ENCODE measurements around the gene SPACA7. TPM values are rescaled to one million over a fixed set of nuclear protein-coding genes. Genes with fewer than 3 reads are reported as not detected.
A peak's percentile ranks its signal among the peaks of the same experiment; 100 is the strongest.

SPACA7 gene
- total and polyA plus RNA-seq, 11 donors: not detected

DNA sequence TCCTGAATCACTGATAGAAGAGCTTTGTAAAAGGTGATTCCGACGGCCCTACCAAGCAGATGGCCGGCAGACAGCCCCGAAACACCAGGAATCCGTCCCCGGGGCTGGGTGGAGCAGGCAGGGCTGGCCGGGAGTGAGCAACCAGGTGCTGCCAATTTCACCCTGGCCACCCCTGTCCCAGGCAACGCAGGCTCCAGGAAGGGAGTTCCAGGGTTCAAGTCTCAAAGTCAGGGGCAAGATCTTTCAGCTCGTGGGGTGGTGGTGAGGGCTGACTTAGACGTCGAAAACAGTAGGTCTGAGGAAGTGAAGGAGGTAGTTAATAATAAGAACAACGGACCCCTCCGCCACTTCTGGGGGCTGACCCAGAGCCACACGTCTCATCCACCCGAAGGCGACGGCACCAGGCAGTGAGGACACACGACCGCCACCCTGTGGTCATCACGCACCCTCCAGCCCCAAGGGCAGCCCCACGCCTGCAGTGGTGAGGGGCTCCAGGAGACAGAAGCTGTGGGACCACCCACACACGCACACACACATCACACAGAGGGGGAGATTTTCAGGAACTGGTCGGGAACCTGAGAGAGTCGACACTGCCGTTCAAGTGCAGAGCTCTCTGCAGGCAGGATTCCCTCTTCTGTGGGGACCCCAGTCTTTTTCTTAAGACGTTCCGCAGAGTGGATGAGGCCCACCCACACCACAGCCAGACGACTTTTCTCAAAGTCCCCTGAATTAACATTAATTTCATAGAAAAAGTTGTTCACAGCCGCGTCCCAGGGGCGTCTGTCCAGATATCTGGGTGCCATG is 67.2 kb downstream of the SPACA7 start:
- WGBS, 4 donors: 23 to 24% (median 24%) methylated on average over 23 to 31 of the region's 31 CpGs
- Histone ChIP-seq H3K36me3 (no peaks in the 10 kb centered on the region), H3K4me1 (peaks cover 0 to 8% (median 0%) of the 10 kb centered on the region in 12 donors), H3K9me3 (peaks cover 0 to 8% (median under 1%) of the 10 kb centered on the region in 12 donors), H3K27ac (no peak overlapping the region), H3K27me3 (peaks cover 0 to 82% (median 26%) of the 10 kb centered on the region in 9 donors), H3K4me3 (no peak overlapping the region)
- DNase-seq: peak in 1 of 5 donors; percentile 41
- peak in 2 of 12 donors; percentile 5 to 41 for TF ChIP-seq CTCF (IDR thresholded peaks at IDR 0.05)
- no peak for TF ChIP-seq POLR2A (IDR thresholded peaks at IDR 0.05)
- intact Hi-C loops (cut with DNase I): loop anchor here in 5 of 10 donors (1.0 to 10.0 kb wide), 7 partner anchors 161 to 969 kb away; partner anchors contain the start of gene SOX1 (in 1 of the 5)
- peak in 2 of 4 donors; percentile 23 to 59 for ATAC-seq

- Histone ChIP-seq H3K9me3 (peaks cover 0 to 2% (median 0%) of the 10 kb centered on the region in 12 donors), H3K4me3 (no peak overlapping the region), H3K36me3 (no peaks in the 10 kb centered on the region), H3K4me1 (peaks cover 0 to 8% (median 0%) of the 10 kb centered on the region in 12 donors), H3K27me3 (peaks cover 0 to 80% (median 26%) of the 10 kb centered on the region in 9 donors), H3K27ac (no peak overlapping the region)
- no peak for TF ChIP-seq POLR2A (IDR thresholded peaks at IDR 0.05)
- TF ChIP-seq CTCF (IDR thresholded peaks at IDR 0.05): peak; percentile 68 to 90 (median 82)
- ATAC-seq (peak in 3 of 4 donors; percentile 73 to 85 (median 84)), DNase-seq (peak; percentile 37 to 69 (median 52))
- 0 to 4% (median 2%) methylated on average over 9 to 10 of the region's 10 CpGs for WGBS, 4 donors
- intact Hi-C loops (cut with DNase I): loop anchor here (1.0 to 10.0 kb wide), 10 partner anchors 161 to 970 kb away; partner anchors contain the start of gene SOX1 (in 1 of the 10)
These were observed 67.8 kb downstream of the SPACA7 start for GRCh38 chr13:112443995-112444311.

DNA sequence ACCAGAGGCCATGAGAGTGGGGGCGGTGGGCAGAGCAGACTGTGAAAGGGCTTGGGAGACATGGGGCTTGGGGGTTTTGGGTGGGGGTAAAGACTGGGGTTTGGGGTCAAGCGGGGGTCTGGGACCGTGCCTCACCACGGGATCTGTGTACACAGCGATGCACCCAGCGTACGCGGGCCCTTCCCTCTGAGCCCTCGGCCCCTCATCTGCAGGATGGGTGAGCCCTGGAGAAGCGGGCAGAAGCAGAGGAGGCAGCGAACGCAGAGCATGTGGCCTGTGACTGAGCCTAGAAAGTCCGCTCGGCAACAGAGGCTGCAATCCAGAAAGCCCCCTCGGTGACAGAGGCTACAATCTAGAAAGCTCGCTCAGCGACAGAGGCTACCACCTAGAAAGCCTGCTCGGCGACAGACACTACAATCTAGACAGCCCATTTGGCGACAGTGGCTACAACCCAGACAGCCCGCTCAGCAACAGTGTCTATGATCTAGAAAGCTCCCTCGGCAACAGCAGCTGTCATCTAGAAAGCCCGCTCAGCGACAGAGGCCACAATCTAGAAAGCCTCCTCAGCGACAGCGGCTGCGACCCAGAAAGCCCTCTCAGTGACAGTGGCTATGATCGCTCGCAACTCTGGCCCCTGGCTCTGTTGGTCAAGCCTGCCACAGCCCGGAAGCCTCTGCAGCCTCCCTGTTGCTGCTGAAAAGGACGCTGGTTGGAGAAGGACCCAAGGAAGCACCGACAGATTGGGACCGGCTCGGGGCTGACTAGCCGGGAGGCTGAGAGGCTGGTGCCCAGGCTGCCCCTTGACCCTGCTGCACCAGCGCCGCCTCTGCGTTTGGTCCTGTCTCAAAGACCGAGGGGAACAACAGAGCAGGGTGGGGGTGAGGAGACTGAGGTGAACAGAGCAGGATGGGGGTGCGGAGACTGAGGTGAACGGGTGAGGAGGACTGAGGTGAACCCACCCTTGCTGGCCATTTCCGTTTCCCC is 68.6 kb downstream of the SPACA7 start:
- Histone ChIP-seq H3K36me3 (no peaks in the 10 kb centered on the region), H3K4me3 (no peak overlapping the region), H3K4me1 (peaks cover 0 to 8% (median 0%) of the 10 kb centered on the region in 12 donors), H3K9me3 (no peaks in the 10 kb centered on the region), H3K27ac (no peak overlapping the region), H3K27me3 (peaks cover 0 to 74% (median 26%) of the 10 kb centered on the region in 9 donors)
- ATAC-seq (no peak), DNase-seq (peak in 1 of 5 donors; percentile 56)
- WGBS, 4 donors: 73 to 79% (median 77%) methylated on average over 34 to 42 of the region's 42 CpGs
- no peak for TF ChIP-seq CTCF (IDR thresholded peaks at IDR 0.05)
- TF ChIP-seq POLR2A (IDR thresholded peaks at IDR 0.05): no peak
- intact Hi-C loops (cut with DNase I): loop anchor here in 9 of 10 donors (1.0 to 10.0 kb wide), 8 partner anchors 160 to 970 kb away; partner anchors contain the start of gene SOX1 (in 1 of the 9)
